Keratinocyte (primary cell): ENCODE data around the gene WDR70. TPM values are rescaled to one million over a fixed set of nuclear protein-coding genes. Genes with fewer than 3 reads are reported as not detected.

ENCODE experiments used
- DNase-seq: peaks from one replicate; pipeline ENCODE4 v3.0.0-alpha.2; 2011; ENCODE audit warnings: low read depth, missing footprints, low spot score
- FAIRE-seq: peaks from 2 replicates; lab custom pipeline; 2011; peaks lifted over from hg19 to GRCh38; lab: Jason Lieb, UNC
- H2AFZ ChIP-seq: 2 replicates; pipeline ENCODE4 v1.6.0; 2012; ENCODE audit warnings: low read length, control low read depth, inconsistent platforms; ENCODE audit not compliant: control insufficient read depth
- H3K27ac ChIP-seq: 2 replicates; pipeline ENCODE4 v1.5.1; 2011; ENCODE audit warnings: low read length; ENCODE audit not compliant: control insufficient read depth, insufficient read depth
- H3K27me3 ChIP-seq: 3 replicates; pipeline ENCODE4 v1.6.0; 2011; ENCODE audit warnings: low read length; ENCODE audit not compliant: control insufficient read depth, insufficient read depth; ENCODE audit errors: extremely low read depth
- H3K36me3 ChIP-seq, 2 experiments: 2 replicates in 1 of 2; 3 replicates in 1 of 2; pipeline ENCODE4 v1.5.1; 2011; ENCODE audit warnings: low read length in 2 of 2, mild to moderate bottlenecking in 1 of 2; ENCODE audit not compliant: control insufficient read depth in 2 of 2, insufficient read depth in 2 of 2; ENCODE audit errors: extremely low read depth in 1 of 2
- H3K4me1 ChIP-seq: 3 replicates; pipeline ENCODE4 v1.5.1; 2011; ENCODE audit warnings: low read length; ENCODE audit not compliant: control insufficient read depth, insufficient read depth; ENCODE audit errors: extremely low read depth
- H3K4me2 ChIP-seq: 3 replicates; pipeline ENCODE4 v1.6.0; 2011; ENCODE audit warnings: low read depth, low read length; ENCODE audit not compliant: control insufficient read depth, insufficient read depth; ENCODE audit errors: extremely low read depth
- H3K4me3 ChIP-seq, 3 experiments: fragments of 200-600 bp in 1 of 3; sonication (generic) in 1 of 3; 2 replicates in 2 of 3; 3 replicates in 1 of 3; pipeline ENCODE4 v1.5.1; 2011 to 2016; ENCODE audit warnings: low read length in 3 of 3, mild to moderate bottlenecking in 3 of 3, control low read depth in 2 of 3, inconsistent platforms in 1 of 3, low read depth in 1 of 3, mixed read lengths in 1 of 3, mixed run types in 1 of 3, moderate library complexity in 1 of 3; ENCODE audit not compliant: control insufficient read depth in 2 of 3, insufficient read depth in 2 of 3; ENCODE audit errors: extremely low read depth in 1 of 3
- H3K79me2 ChIP-seq: 2 replicates; pipeline ENCODE4 v1.6.0; 2012; ENCODE audit warnings: low read length; ENCODE audit not compliant: control insufficient read depth, insufficient read depth
- H3K9ac ChIP-seq: 3 replicates; pipeline ENCODE4 v1.6.0; 2011; ENCODE audit warnings: low read length; ENCODE audit not compliant: control insufficient read depth, insufficient read depth; ENCODE audit errors: extremely low read depth
- H3K9me1 ChIP-seq: 3 replicates; pipeline ENCODE4 v1.6.0; 2011; ENCODE audit warnings: low read length; ENCODE audit not compliant: control insufficient read depth, insufficient read depth; ENCODE audit errors: extremely low read depth
- H3K9me3 ChIP-seq: 2 replicates; pipeline ENCODE4 v1.5.1; 2012; ENCODE audit warnings: low read depth, low read length; ENCODE audit not compliant: control insufficient read depth
- H4K20me1 ChIP-seq: 3 replicates; pipeline ENCODE4 v1.6.0; 2011; ENCODE audit warnings: low read length; ENCODE audit not compliant: control insufficient read depth, insufficient read depth; ENCODE audit errors: extremely low read depth
- CTCF ChIP-seq, 3 experiments: IDR thresholded peaks in 1 of 3; conservative IDR thresholded peaks in 1 of 3; optimal IDR thresholded peaks in 1 of 3; 2 replicates in 2 of 3; 3 replicates in 1 of 3; pipeline versions ENCODE3 to v1.5.1; 2011; ENCODE audit warnings: low read length in 3 of 3, mild to moderate bottlenecking in 3 of 3, moderate library complexity in 2 of 3, control low read depth in 1 of 3, inconsistent platforms in 1 of 3; ENCODE audit not compliant: insufficient read depth in 2 of 3; ENCODE audit errors: extremely low read depth in 1 of 3
- EZH2 ChIP-seq: IDR thresholded peaks from one replicate; pipeline ENCODE4 v1.6.1; 2012; ENCODE audit warnings: inconsistent platforms, mild to moderate bottlenecking, low read length, moderate library complexity
- dilution Hi-C: fragments of 300-500 bp; cut with MboI; formaldehyde crosslinking; loops from one replicate; pipeline ENCODE4 v1.7.0; 2020; ENCODE audit warnings: low sequenced_read_pairs; ENCODE audit not compliant: extremely low pct_ligation_motif_present
- polyA plus RNA-seq, 5 experiments: library from polyadenylated mRNA; depleted of rRNA in 3 of 5; stranded (reverse) in 3 of 5; stranded (forward) in 1 of 5; unstranded in 1 of 5; fragments of >200 nt; gene quantifications; 1 replicate in 1 of 5; 2 replicates in 3 of 5; 3 replicates in 1 of 5; pipeline versions ENCODE4 v1.2.1 to v1.2.3, GENCODE V29; 2011 to 2012; ENCODE audit warnings: missing spikeins in 2 of 5, low read depth in 1 of 5, low replicate concordance in 1 of 5

WDR70 gene
- polyA plus RNA-seq, 1 donor (not counting 4 experiments of a cell fraction or from before 2014, with no cell fraction given) = 25.1 TPM

GRCh38 chr5:37511646-37512045, 132.5 kb downstream of the WDR70 start:
- Histone ChIP-seq H3K4me2 (no peak overlapping the region), H3K36me3 (no peaks in the 10 kb centered on the region), H3K9ac (no peak overlapping the region), H3K4me1 (no peaks in the 10 kb centered on the region), H3K79me2 (no peaks in the 10 kb centered on the region), H3K27me3 (no peaks in the 10 kb centered on the region), H3K27ac (no peak overlapping the region), H3K9me3 (no peaks in the 10 kb centered on the region), H2AFZ (no peak overlapping the region), H3K4me3 (no peak overlapping the region), H4K20me1 (no peaks in the 10 kb centered on the region), H3K9me1 (no peaks in the 10 kb centered on the region)
- dilution Hi-C loops = no loop called here
- FAIRE-seq (no peak), DNase-seq (no peak)
- TF ChIP-seq CTCF (optimal IDR thresholded peaks at IDR 0.05 in 1 of 3, IDR thresholded peaks at IDR 0.05 in 1 of 3, conservative IDR thresholded peaks at IDR 0.05 in 1 of 3; ENCODE audit: extremely low read depth in 1 of 3, insufficient read depth in 2 of 3, low read length in 3 of 3) = no peak
- no peak for TF ChIP-seq EZH2

- TF ChIP-seq CTCF (optimal IDR thresholded peaks at IDR 0.05 in 1 of 3, IDR thresholded peaks at IDR 0.05 in 1 of 3, conservative IDR thresholded peaks at IDR 0.05 in 1 of 3; ENCODE audit: extremely low read depth in 1 of 3, insufficient read depth in 2 of 3, low read length in 3 of 3) (no peak), EZH2 (no peak)
- Histone ChIP-seq H3K4me2 (no peak overlapping the region), H3K4me3 (no peak overlapping the region), H3K9me3 (no peaks in the 10 kb centered on the region), H3K9ac (no peak overlapping the region), H2AFZ (no peak overlapping the region), H3K79me2 (no peaks in the 10 kb centered on the region), H3K27me3 (no peaks in the 10 kb centered on the region), H3K36me3 (no peaks in the 10 kb centered on the region), H4K20me1 (no peaks in the 10 kb centered on the region), H3K9me1 (no peaks in the 10 kb centered on the region), H3K27ac (no peak overlapping the region), H3K4me1 (no peaks in the 10 kb centered on the region)
- dilution Hi-C loops = no loop called here
- FAIRE-seq = no peak
- DNase-seq = no peak
Observed at GRCh38 chr5:37514946-37515345, 135.8 kb downstream of the WDR70 start.
